LoVo (cell line): Measurements from ENCODE around the gene SFSWAP.
"Not testable (repeated sequence)": the region's sequence is repeated elsewhere in the genome, so short reads cannot be mapped to it uniquely, and the experiment has no call there.

Experiments used
- DNase-seq: peaks from one replicate; pipeline ENCODE4 v3.0.0-alpha.2; 2016; ENCODE audit warnings: low spot score

The SFSWAP gene

GRCh38 chr12:131679816-131680215 lies 31.1 kb upstream of the SFSWAP start:
- not testable (repeated sequence) for DNase-seq

GRCh38 chr12:131680392-131681256 lies 30.3 kb upstream of the SFSWAP start:
- DNase-seq = not testable (repeated sequence)

- no peak for DNase-seq
Observed at GRCh38 chr12:131681257-131681620, 29.7 kb upstream of the SFSWAP start.

GRCh38 chr12:131681746-131682509 lies 29.0 kb upstream of the SFSWAP start:
- DNase-seq = peak; percentile 53

- no peak for DNase-seq
Observed at GRCh38 chr12:131682510-131682895, 28.4 kb upstream of the SFSWAP start.

GRCh38 chr12:131683266-131684014 lies 27.4 kb upstream of the SFSWAP start:
- no peak for DNase-seq

- DNase-seq = no peak
Observed at GRCh38 chr12:131684015-131684725, 26.7 kb upstream of the SFSWAP start.

- DNase-seq = no peak
Observed at GRCh38 chr12:131687346-131688125, 23.4 kb upstream of the SFSWAP start.

GRCh38 chr12:131688131-131688844 lies 22.6 kb upstream of the SFSWAP start:
- DNase-seq = no peak

- DNase-seq = no peak
Observed at GRCh38 chr12:131688845-131689154, 22.1 kb upstream of the SFSWAP start.

GRCh38 chr12:131690320-131690719 lies 20.6 kb upstream of the SFSWAP start:
- no peak for DNase-seq

GRCh38 chr12:131692431-131692830 lies 18.5 kb upstream of the SFSWAP start:
- DNase-seq = no peak

GRCh38 chr12:131693149-131693548 lies 17.7 kb upstream of the SFSWAP start:
- no peak for DNase-seq

- no peak for DNase-seq
Observed at GRCh38 chr12:131694116-131694838, 16.6 kb upstream of the SFSWAP start.

GRCh38 chr12:131695968-131696367 lies 14.9 kb upstream of the SFSWAP start:
- DNase-seq = no peak

- DNase-seq = no peak
Observed at GRCh38 chr12:131698286-131698685, 12.6 kb upstream of the SFSWAP start.

GRCh38 chr12:131699434-131699833 lies 11.5 kb upstream of the SFSWAP start:
- DNase-seq = no peak

GRCh38 chr12:131700271-131700670 lies 10.6 kb upstream of the SFSWAP start:
- DNase-seq = no peak

- DNase-seq = no peak
Observed at GRCh38 chr12:131701705-131702572, 9.0 kb upstream of the SFSWAP start.
